GM20431 (cell line): ENCODE measurements around the gene NPTX1.

ENCODE experiments used
- in situ Hi-C: fragments of 300-500 bp; cut with MseI, MboI; formaldehyde crosslinking; loops from one replicate; pipeline ENCODE4 v1.15.0; 2020; ENCODE audit warnings: low sequenced_read_pairs; ENCODE audit not compliant: unreplicated experiment

Gene NPTX1

DNA sequence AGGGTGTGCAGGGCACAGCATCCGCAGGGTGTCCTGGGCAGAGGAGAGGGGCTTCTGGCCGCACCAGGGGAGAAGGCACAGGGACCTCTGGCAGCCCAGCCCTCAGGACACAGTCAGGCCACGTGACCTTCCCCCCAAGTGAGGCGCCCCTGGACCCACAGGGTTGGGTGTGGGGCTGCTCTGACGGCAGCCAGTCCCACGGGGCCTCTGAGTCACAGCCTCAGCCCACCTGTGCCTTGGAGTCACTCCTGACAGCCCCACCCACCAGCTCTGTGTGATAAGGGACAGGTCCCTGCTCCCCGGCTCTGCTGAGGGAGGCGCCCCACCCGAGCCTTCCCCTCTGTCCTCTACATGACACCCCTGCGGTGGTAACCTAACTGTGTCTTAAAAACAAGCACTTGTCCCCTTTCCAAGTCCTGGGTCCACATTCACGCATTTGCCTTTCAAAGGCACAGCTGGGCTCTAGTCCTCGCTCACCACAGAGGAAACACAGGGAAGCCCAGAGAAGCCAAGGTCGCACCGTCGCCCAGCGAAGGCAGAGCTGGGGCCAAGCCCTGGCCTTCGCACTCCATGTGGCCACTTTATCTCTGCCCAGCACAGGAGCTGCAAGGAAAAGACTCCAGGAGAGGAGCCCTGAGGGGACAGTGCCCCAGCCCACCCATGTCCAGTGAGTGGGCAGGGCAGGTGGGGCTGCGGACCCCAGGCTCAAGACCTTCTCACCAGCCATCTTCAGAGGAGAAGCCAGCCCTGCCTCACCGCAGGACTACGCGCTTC is 5.1 kb upstream of the NPTX1 start:
- in situ Hi-C loops, result no loop called here

DNA sequence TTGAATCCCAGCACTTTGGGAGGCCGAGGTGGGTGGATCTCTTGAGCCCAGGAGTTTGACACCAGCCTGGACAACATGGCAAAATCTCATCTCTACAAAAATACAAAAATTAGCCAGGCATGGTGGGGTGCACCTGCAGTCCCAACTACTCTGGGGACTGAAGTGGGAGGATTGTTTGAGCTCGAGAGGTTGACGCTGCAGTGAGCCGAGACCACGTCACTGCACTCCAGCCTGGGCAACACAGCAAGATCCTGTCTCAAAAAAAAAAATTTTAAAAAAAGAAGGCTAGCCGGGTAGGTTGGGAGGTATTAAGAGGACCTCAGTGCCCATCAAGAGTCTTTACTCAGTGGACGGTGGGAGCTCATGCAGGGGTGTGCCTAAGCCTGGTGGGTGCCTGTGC is 3.8 kb upstream of the NPTX1 start:
- in situ Hi-C loops, result no loop called here

- in situ Hi-C loops, result no loop called here
Observed at GRCh38 chr17:80479246-80479566, 2.8 kb upstream of the NPTX1 start.

DNA sequence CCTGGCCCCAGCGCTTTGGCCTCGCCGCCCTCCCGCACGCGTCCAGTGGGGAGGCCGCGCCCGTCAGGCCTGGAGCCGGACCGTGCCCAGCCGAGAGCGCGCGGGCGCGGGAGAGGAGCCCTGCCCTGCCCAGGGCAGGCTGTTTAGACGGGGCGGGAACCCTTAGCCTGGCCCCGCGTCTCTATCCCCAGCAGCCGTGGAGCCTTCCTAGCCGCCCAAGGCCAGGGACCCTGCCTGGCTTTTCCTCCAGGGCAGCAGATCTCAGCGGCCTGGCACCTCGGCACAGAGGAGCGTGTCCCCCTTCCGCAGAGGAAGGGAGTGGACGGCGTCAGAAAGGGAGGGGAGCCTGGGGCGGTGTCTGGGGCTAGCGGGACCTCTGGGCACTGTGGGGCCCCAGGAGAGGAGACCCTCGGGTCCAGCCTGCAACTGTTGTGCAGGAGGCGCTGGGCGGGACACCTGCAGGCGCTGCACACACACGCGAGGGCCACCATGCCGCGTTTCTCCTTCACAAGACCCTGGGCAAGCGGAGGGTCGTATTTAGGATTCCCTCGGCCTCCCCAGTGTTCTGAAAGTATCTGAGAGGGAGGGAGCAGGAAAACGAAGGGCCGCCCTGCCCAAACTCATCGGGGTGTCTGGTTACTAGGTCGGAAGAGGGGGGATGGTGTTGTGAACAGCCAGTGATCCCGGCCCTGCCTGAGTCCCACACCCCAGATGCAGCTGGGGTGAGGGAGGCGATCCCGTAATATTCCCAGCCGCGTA is 2.3 kb upstream of the NPTX1 start:
- in situ Hi-C loops, result no loop called here

GRCh38 chr17:80477647-80478478 is 1.5 kb upstream of the NPTX1 start:
- in situ Hi-C loops, result no loop called here

DNA sequence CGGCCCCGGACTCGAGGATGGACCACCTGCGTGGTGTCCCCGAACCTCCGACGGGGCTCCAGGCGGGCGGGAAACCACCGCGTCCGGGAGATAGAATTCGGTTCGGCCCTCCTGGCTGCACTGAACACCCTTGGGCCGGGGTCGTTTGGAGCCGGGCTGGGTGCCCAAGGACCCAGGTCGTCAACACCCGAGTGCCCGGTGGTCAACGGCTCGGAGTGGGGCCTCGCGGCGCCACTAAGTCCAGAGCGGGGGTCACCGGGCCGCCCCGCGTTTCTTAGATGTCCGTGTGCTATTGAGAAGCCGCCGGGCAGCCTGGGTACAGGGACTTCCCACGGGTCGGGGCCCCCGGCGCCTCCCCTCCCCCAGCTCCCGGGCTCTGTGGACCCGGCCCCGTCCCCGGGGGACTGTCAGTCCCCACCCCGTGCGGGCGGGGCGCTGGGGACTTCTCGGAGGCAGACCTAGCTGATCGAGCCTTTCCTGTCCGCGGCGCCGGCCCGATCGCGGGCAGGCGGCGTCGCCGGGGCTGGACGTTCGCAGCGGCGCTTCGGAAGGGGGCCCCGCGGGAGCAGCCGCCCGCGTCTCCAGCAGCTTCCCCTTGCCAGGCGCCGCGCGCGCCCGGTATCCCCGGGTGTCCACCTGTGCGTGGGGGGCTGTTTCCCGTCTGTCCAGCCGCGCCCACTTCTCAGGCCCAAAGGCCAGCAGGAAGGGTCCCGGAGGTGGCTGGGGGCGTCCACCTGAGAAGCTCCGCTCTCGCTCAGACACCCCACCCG is 655 bp upstream of the NPTX1 start:
- in situ Hi-C loops, result no loop called here

DNA sequence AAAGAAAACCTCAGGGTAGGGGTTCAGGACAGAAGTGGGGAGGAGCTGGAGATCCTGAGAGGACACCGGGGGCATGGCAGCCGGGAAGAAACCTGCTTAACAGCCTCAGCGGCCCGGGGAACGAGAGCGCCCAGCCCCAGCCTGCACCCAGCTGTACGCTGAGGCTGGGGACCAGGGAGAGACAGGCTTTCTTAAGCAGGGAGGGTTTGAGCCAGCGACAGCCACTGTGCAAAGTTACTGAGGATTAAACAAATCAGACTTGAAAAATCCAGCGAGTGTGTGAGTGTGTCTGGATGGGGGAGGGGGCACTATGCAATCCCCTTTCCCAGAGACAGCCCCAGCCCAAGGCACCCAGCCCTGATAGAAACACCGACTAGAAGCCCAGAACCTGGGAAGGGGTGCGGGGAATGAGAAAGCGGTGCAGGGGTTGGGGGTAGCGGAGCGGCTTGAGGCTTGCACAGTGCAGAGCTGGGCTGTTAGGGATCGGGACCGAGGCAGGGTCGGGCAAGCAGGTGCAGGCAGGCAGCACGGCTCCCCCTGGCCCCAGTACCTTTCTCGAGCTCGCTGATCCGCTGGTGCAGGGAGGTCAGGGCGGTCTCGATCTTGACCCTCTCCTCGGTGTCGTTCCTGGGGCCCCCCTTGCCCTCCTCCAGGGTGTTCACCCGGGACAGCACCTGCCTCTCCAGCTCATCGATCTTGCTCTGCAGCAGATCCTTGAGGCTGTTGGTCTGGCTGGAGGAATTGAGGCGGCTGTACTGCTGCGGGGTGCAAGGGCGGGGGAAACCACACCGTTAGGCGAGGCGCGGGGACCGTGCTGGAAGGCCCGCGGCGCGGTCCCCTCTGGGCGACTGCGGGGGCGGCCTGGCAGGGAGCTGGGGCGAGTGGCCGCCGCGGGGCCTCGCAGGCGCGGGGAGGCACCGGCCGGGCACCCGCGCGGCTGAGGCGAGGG is 1.2 kb downstream of the NPTX1 start:
- in situ Hi-C loops, result no loop called here

DNA sequence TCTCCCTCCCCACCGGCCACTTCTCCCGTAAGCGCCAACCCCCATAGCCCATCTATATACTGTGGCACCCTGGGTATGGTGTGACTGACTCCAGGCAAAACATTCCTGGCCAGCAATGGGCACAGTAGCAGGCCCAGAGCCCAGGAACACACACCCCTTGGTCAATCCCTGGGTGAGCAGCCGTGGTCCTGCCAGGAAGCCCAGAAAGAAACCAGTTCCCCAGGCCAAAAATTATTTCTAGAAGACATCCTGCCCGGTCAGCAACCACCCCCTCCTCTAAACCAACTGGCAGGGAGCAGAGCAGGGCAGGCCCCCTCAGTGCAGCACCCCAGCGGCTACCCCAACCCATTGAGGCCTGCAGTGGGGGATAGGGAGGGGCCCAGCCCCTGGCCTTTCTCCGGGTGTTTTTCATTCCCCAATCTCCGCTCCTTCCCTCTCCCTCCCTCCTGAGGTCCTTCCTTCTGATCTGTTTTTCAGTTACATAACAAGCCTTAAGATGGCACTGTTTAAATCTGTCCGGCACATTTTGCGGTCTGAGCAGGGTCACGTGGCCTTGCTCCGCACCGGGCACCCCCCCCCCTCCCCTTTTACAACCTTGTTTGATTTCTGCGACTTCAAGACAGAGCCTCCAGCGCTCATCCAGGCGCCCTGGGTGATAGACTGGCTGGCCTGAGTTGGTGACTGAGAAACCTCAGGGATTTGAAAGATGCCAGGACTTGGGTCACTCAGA is 2.0 kb downstream of the NPTX1 start:
- in situ Hi-C loops, result no loop called here

- in situ Hi-C loops, result no loop called here
Observed at GRCh38 chr17:80473701-80474100, 2.7 kb downstream of the NPTX1 start.

- in situ Hi-C loops, result no loop called here
Observed at GRCh38 chr17:80472996-80473395, 3.4 kb downstream of the NPTX1 start.

DNA sequence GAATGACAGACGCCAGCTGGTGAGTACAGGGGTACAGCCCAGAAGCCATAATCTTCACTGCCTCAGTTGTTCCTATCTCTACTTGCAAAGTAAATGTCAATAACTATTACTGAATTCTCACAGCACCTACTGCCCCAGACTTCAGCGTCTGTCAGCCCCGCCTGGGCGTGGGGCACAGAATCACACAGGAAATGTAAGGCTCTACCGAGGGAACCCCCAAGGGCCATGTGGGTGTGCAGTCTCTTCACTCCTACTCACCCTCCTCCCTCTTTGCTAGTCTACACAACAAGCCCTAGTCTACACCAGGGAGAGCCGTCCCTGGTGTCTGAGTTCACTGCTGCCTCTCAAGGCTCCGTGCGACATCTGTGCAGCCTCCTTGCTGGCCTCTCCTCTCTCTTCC is 4.5 kb downstream of the NPTX1 start:
- in situ Hi-C loops, result no loop called here

DNA sequence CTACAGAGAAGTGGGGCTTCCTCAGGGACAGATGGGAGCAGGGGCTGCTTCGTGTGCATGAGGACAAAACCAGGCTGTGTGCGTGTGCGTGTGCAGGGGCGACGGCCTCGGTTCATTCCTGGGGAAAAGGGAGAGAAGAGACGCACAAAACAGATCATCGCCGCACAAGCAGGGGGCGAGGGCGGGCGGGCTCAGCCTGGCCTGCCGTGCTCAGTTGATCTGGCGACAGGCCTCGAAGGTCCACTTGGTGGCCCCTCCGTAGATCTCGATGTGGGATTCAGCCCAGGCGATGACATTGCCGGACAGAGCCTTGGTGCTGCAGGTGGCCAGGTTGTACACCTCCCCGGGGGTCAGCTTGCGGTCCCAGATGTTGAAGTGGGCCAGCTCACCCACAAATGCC is 5.8 kb downstream of the NPTX1 start:
- in situ Hi-C loops, result no loop called here

DNA sequence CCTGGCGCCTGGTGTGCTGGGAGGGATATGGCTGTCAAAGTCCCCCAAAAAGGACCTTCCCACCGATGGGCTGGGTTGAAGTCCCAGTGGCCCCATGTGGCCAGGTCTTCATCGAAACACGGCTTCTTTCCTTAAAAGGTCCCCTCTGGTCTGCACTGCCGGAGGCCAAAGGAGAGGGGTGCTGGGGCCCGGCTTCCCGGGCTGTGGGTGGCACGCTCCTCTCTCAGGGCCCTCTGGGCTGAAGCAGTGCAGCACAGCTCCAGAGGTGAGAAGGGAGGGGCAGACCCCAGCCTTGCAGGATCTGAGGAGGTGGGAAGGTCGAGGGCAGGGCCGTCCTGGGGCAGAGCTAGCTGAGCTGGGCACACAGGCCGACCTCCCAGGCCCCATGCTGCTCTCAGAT is 6.7 kb downstream of the NPTX1 start:
- in situ Hi-C loops, result no loop called here

DNA sequence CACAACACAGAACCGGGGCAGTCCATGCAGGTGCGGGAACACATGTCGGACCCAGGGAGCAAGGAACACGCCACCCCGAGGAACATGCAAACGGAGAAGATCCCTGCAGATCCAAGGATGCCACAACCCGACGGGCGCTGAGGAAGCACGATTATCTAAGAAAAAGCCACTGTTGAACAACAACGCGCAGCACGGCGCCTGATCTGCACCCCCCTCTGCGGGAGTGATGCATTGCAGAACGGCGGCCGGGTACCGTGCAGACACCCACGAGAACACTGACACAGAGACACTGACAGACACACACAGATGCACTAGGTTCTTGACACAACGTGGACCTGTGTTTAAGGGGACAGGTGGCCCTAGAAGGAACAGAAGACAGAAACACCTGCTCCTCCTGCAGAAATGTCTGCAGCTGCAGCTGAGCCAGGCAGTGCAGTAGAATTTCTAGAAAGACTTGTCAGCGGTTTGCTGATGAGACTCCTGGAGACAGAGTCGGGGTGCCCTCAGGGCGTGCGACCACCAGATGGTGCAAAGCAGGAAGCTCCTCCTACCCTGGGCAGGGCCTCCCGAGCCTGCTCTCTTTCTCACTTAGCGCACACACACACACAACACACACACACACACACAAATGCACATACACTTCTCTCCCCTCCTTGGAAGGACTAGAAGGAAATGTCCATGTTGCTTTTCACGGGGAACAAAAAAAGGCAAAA is 7.5 kb downstream of the NPTX1 start:
- in situ Hi-C loops, result no loop called here

GRCh38 chr17:80468242-80468641 is 8.2 kb downstream of the NPTX1 start:
- in situ Hi-C loops, result no loop called here

- in situ Hi-C loops, result no loop called here
Observed at GRCh38 chr17:80466188-80466705, 10.2 kb downstream of the NPTX1 start.

DNA sequence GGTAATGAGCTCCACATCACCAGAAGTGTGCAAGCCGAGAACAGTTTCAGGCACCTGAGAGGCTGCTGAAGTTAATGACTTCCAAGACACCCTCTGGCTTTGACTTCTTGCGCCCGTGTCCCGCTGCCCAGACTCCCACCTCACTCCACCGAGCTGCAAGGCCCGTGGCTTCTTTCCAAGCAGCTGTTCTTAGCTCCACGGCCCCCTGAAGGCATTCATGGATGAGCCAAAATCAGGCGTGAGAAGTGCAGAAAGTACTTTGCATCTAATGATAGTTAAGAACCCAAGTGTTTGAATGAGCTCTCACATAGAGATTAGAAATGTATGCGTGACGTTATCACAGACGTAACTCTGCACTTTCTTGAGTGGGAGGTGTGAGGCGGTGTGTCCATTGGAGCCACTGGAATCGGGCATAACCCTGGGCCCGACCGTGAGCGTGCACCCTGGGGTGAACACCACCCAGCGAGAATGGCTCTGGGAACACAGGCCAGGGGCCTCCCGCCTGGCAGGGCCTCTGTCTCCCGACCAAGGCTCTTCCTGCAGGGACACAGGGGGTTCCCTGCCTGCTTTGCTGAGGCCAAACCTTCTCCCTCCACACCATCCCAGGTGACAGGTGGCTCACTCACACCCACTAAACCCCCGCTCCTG is 11.0 kb downstream of the NPTX1 start:
- in situ Hi-C loops, result no loop called here
